Measurements from ENCODE around the gene OR12D2. TPM values are rescaled to one million over a fixed set of nuclear protein-coding genes. Genes with fewer than 3 reads are reported as not detected.
"Not testable (repeated sequence)": the region's sequence is repeated elsewhere in the genome, so short reads cannot be mapped to it uniquely, and the experiment has no call there.

OR12D2 gene
- total and polyA plus RNA-seq, 7 donors, result not detected

GRCh38 chr6:29439006-29439405 is 43.6 kb downstream of the OR12D2 start, which contains the start of gene OR10C1:
TSS of gene OR10C1 (plus strand) at chr6:29439306. CDS start at chr6:29440016, 710 bp downstream.
- Histone ChIP-seq H3K4me1 (no peaks in the 10 kb centered on the region), H3K4me3 (no peak within 1 kb of the TSS), H3K27ac (no peak within 1 kb of the TSS), H3K27me3 (no peaks in the 10 kb centered on the region), H3K36me3 (no peaks in the 10 kb centered on the region), H3K9me3 (no peaks in the 10 kb centered on the region)
- intact Hi-C loops (cut with DNase I), result no loop called here
- DNase-seq, result no peak
- TF ChIP-seq, protein P1, sequence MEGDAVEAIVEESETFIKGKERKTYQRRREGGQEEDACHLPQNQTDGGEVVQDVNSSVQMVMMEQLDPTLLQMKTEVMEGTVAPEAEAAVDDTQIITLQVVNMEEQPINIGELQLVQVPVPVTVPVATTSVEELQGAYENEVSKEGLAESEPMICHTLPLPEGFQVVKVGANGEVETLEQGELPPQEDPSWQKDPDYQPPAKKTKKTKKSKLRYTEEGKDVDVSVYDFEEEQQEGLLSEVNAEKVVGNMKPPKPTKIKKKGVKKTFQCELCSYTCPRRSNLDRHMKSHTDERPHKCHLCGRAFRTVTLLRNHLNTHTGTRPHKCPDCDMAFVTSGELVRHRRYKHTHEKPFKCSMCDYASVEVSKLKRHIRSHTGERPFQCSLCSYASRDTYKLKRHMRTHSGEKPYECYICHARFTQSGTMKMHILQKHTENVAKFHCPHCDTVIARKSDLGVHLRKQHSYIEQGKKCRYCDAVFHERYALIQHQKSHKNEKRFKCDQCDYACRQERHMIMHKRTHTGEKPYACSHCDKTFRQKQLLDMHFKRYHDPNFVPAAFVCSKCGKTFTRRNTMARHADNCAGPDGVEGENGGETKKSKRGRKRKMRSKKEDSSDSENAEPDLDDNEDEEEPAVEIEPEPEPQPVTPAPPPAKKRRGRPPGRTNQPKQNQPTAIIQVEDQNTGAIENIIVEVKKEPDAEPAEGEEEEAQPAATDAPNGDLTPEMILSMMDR (IDR thresholded peaks at IDR 0.05), result no peak
- TF ChIP-seq POLR2AphosphoS5 (IDR thresholded peaks at IDR 0.05) (no peak), POLR2A (IDR thresholded peaks at IDR 0.05) (no peak)

DNA sequence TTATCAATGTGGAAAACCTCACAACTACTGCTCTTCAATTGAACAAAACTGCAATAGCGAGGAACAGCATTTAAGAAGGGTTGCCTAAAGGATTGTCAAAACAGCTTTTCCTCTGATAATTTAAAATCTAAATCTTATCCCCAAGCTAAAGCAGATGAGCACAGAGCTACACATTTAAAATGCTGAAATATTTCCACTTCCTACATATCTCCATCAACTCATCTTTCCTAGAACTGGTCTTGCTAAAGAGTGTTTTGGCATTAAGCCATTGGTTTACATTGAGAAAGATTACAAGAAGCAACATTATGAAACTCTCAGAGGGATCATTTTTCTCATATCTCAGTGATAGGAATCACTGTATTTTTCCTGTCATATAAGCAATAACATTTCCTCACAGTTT is 47.3 kb downstream of the OR12D2 start:
- H3K9me3 ChIP-seq, result no peaks in the 10 kb centered on the region
- intact Hi-C loops (cut with DNase I), result no loop called here
- H3K4me3 ChIP-seq, result no peak overlapping the region
- DNase-seq, result no peak
- no peaks in the 10 kb centered on the region for H3K27me3 ChIP-seq
- TF ChIP-seq EP300 (IDR thresholded peaks at IDR 0.05) (no peak), POLR2AphosphoS5 (IDR thresholded peaks at IDR 0.05) (no peak), POLR2A (IDR thresholded peaks at IDR 0.05) (no peak)
- TF ChIP-seq, protein P1 (IDR thresholded peaks at IDR 0.05), result no peak
- H3K36me3 ChIP-seq, result no peaks in the 10 kb centered on the region
- WGBS, 2 donors, result 86 to 94% methylated on average over 1 of the region's 1 CpG
- no peaks in the 10 kb centered on the region for H3K4me1 ChIP-seq
- H3K27ac ChIP-seq, result no peak overlapping the region

DNA sequence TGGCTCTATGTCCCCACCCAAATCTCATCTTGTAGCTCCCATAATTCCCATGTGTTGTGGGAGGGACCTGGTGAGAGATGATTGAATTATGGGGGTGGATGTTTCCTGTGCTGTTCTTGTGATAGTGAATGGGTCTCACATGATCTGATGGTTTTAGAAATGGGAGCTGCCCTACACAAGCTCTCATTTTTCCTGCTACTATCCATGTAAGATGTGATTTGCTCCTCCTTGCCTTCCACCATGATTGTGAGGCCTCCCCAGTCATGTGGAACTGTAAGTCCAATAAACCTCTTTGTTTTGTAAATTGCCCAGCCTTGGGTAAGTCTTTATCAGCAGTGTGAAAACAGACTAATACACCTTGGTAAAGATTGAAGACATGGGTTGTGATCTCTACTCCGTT is 48.6 kb downstream of the OR12D2 start:
- H3K9me3 ChIP-seq; H3K4me1 ChIP-seq; H3K36me3 ChIP-seq; intact Hi-C loops (cut with DNase I); H3K4me3 ChIP-seq; DNase-seq; H3K27ac ChIP-seq; H3K27me3 ChIP-seq: not testable (repeated sequence)
- 52 to 87% methylated on average over 1 of the region's 1 CpG for WGBS, 2 donors

Other genes starting within 250 kb of the OR12D2 start
- not detected for gene OR2J2, start 224.7 kb upstream of the OR12D2 start, total RNA-seq
- gene OR2J2, start 224.7 kb upstream of the OR12D2 start, polyA plus RNA-seq, result not detected
- gene OR14J1, start 93.9 kb upstream of the OR12D2 start, total RNA-seq, result not detected
- gene OR14J1, start 93.9 kb upstream of the OR12D2 start, polyA plus RNA-seq, result not detected
- gene OR5V1, start 26.8 kb upstream of the OR12D2 start, total RNA-seq, result not detected
- gene OR5V1, start 26.8 kb upstream of the OR12D2 start, polyA plus RNA-seq, result not detected
- not detected for gene OR12D3, start 20.3 kb upstream of the OR12D2 start, total RNA-seq
- not detected for gene OR12D3, start 20.3 kb upstream of the OR12D2 start, polyA plus RNA-seq
- not detected for gene OR12D1, start 19.3 kb downstream of the OR12D2 start, total RNA-seq
- not detected for gene OR12D1, start 19.3 kb downstream of the OR12D2 start, polyA plus RNA-seq
- not detected for gene OR10C1, start 43.7 kb downstream of the OR12D2 start, total RNA-seq
- gene OR10C1, start 43.7 kb downstream of the OR12D2 start, polyA plus RNA-seq, result not detected
- gene OR11A1, start 61.4 kb downstream of the OR12D2 start, total RNA-seq, result not detected
- gene OR11A1, start 61.4 kb downstream of the OR12D2 start, polyA plus RNA-seq, result not detected
- gene OR2H1, start 61.5 kb downstream of the OR12D2 start, total RNA-seq, result not detected
- gene OR2H1, start 61.5 kb downstream of the OR12D2 start, polyA plus RNA-seq, result not detected
- gene MAS1L, start 92.3 kb downstream of the OR12D2 start, total RNA-seq, result not detected
- not detected for gene MAS1L, start 92.3 kb downstream of the OR12D2 start, polyA plus RNA-seq
- under 1 TPM in 1 of 4 donors, not detected in 3; 0.71 TPM for gene UBD, start 164.1 kb downstream of the OR12D2 start, total RNA-seq
- 100 to 1,000 TPM in 1 of 3 donors, 10 to 100 TPM in 1, 1 to 10 TPM in 1; 4.8 to 207 (median 15.3) TPM for gene UBD, start 164.1 kb downstream of the OR12D2 start, polyA plus RNA-seq
- not detected for gene OR2H2, start 189.5 kb downstream of the OR12D2 start, total RNA-seq
- not detected for gene OR2H2, start 189.5 kb downstream of the OR12D2 start, polyA plus RNA-seq
- gene GABBR1, start 237.6 kb downstream of the OR12D2 start, total RNA-seq, result 10 to 100 TPM; 26.5 to 73.9 (median 46.0) TPM
- 10 to 100 TPM in 1 of 3 donors, 1 to 10 TPM in 1, under 1 TPM in 1; 0.92 to 20.6 (median 4.2) TPM for gene GABBR1, start 237.6 kb downstream of the OR12D2 start, polyA plus RNA-seq